ENCODE data around the gene TTLL13. TPM values are rescaled to one million over a fixed set of nuclear protein-coding genes. Genes with fewer than 3 reads are reported as not detected.

Gene TTLL13, protein sequence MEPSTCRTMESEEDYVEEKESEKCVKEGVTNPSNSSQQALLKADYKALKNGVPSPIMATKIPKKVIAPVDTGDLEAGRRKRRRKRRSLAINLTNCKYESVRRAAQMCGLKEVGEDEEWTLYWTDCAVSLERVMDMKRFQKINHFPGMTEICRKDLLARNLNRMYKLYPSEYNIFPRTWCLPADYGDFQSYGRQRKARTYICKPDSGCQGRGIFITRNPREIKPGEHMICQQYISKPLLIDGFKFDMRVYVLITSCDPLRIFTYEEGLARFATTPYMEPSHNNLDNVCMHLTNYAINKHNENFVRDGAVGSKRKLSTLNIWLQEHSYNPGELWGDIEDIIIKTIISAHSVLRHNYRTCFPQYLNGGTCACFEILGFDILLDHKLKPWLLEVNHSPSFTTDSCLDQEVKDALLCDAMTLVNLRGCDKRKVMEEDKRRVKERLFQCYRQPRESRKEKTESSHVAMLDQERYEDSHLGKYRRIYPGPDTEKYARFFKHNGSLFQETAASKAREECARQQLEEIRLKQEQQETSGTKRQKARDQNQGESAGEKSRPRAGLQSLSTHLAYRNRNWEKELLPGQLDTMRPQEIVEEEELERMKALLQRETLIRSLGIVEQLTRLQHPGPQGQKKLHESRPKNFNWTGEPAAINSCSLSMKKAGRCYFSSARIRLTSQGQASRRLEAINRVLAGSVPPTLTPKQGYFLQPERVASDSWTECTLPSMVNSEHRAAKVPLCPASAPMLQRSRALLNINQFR
- under 0.01 and 0.32 TPM in 2 replicates for total RNA-seq

DNA sequence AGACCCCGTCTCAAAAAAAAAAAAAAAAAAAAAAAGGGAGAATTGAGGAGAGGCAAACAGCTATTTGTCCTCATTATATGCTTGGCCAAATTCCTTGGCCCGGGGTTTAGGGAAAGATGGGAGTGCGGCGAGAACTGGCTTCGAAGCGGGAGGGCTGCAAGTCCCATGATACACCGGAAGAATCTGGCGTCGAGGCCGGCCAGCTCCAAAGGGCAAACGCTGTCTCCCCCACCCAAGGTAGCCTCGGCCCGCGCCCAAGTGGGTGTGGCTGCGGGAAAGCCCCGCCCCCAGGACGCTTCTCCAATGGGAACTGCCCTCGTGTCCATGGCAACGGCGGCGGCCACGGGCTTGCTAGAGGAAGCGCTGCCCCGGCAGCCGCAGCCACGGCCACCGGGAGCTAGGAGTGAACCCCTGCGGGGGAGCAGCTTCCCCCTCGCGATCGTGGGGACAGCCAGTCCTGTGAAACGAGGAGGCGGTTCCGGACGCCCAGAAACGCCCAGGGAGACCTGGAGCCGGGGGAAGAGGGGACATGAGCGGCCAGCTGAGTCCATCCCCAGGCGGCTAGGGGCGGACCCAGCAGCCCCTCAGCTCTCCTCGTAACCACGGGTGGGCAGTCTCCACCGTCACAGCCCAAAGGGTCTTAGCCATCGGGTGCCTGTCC lies at the start of gene TTLL13:
TSS of gene TTLL13 (plus strand) at position 354 of the 661 bp plus-strand sequence. CDS start 1,075 bp downstream, outside the sequence.
- TF ChIP-seq, protein P1, sequence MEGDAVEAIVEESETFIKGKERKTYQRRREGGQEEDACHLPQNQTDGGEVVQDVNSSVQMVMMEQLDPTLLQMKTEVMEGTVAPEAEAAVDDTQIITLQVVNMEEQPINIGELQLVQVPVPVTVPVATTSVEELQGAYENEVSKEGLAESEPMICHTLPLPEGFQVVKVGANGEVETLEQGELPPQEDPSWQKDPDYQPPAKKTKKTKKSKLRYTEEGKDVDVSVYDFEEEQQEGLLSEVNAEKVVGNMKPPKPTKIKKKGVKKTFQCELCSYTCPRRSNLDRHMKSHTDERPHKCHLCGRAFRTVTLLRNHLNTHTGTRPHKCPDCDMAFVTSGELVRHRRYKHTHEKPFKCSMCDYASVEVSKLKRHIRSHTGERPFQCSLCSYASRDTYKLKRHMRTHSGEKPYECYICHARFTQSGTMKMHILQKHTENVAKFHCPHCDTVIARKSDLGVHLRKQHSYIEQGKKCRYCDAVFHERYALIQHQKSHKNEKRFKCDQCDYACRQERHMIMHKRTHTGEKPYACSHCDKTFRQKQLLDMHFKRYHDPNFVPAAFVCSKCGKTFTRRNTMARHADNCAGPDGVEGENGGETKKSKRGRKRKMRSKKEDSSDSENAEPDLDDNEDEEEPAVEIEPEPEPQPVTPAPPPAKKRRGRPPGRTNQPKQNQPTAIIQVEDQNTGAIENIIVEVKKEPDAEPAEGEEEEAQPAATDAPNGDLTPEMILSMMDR (IDR thresholded peaks at IDR 0.05; ENCODE audit: insufficient read depth, low read depth, low read length) = no peak
- DNase-seq (ENCODE audit: low read depth) = peak; percentile 86
- peak within 1 kb of the TSS; percentile 77 for H3K4me3 ChIP-seq (ENCODE audit: low read depth, low read length)

DNA sequence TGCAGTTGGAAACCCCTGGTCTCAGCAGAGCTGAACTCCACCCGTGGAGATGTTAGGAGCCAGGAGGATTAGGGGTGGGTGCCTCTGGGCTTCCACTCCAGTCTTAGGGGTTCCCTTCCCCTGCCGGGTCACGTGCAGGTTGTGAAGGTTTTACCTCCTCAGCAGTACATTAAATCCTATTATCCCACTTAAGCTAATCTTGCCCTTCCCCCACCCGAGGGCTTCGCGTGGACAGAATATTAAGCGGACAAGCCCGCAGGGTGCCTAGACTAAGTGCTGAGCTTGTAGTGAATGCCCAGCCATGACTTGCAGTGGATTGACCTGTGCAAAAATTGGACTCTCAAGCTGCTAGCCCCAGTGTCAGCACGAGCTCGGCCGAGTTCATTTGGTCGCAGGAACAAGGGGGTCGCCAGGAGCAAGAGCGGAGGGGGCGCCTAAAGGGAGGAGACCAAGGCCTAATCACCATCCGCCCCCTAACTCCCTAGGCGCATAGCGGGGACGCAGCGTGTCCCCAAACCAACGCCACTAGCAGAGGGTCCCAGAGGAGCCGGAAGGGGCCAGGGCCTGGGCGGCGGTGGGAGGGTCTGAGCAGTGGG lies 48.7 kb upstream of the TTLL13 start:
- TF ChIP-seq, protein P1 (IDR thresholded peaks at IDR 0.05; ENCODE audit: insufficient read depth, low read depth, low read length) = no peak
- H3K4me3 ChIP-seq (ENCODE audit: low read depth, low read length) = peak overlapping the region; percentile 79
- no peak for DNase-seq (ENCODE audit: low read depth)

DNA sequence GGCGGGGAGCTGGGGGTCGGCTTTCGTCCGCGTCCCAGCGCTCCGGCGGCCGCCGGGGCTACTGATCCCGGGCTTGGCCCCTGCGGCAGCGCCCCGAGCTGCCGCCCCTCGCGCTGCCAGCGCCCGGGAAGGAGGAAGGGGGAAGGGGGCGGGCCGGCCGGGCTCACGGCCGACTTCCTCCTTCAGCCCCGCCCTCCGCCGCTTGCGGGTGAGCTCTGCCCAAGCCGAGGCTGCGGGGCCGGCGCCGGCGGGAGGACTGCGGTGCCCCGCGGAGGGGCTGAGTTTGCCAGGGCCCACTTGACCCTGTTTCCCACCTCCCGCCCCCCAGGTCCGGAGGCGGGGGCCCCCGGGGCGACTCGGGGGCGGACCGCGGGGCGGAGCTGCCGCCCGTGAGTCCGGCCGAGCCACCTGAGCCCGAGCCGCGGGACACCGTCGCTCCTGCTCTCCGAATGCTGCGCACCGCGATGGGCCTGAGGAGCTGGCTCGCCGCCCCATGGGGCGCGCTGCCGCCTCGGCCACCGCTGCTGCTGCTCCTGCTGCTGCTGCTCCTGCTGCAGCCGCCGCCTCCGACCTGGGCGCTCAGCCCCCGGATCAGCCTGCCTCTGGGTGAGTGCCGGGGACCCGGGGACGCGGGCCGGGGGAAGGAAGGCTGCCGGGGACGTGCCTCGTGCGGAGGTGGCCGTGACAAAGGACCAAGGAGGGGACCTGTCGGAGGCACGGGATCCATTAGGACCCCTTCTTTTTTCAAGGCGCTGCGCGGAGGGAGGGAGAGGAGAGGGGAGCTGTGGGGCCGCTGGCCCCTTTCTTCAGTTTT lies 48.0 kb upstream of the TTLL13 start, which contains the start of gene SEMA4B:
TSS of gene SEMA4B (plus strand) at position 201 of the 814 bp plus-strand sequence. CDS start at position 450, 249 bp downstream.
- DNase-seq (ENCODE audit: low read depth) = peak; percentile 54
- H3K4me3 ChIP-seq (ENCODE audit: low read depth, low read length) = peak within 1 kb of the TSS; percentile 79
- TF ChIP-seq, protein P1 (IDR thresholded peaks at IDR 0.05; ENCODE audit: insufficient read depth, low read depth, low read length) = no peak

DNA sequence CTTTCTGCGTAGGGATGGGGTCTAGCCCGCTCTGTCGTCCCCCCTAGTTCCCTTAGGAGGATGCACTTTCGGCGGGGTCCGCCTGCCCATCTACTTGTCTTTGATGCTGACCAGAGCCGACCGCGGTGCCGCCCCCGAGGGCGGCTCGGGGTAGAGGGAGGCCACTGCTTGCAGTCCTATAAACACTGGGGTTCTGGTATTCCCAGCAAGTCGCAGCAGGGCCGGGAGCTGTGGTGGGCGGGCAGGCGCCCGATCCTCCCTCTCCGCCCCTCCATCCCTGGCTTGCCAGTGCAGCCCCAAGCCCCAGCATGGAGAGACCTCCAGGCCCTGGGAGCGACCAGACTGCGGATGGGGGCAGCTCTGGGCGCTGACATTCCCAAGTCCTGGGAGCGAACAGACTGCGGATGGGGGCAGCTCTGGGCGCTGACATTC lies 47.4 kb upstream of the TTLL13 start:
- DNase-seq (ENCODE audit: low read depth) = peak; percentile 51
- H3K4me3 ChIP-seq (ENCODE audit: low read depth, low read length) = peak overlapping the region; percentile 79
- TF ChIP-seq, protein P1 (IDR thresholded peaks at IDR 0.05; ENCODE audit: insufficient read depth, low read depth, low read length) = no peak

DNA sequence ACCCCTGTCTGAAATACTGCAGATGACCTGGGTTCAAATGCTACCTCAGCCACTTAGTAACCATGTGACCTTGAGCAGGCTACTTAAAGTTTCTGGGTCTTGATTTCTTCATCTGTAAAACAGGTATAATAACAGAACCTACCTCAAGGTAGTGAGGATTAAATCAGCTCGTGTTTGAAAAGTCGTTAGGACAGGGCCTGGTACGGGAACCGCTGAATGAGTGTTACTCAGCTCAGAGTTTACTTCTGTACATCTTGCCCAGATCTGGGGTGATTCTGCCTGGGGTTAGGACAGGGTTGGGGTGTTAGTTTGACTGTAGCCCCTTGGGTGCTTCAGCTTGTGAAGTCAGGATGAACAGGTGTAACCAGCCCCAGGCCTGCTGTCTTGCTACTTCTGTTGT lies 46.4 kb upstream of the TTLL13 start:
- no peak overlapping the region for H3K4me3 ChIP-seq (ENCODE audit: low read depth, low read length)
- DNase-seq (ENCODE audit: low read depth) = no peak
- TF ChIP-seq, protein P1 (IDR thresholded peaks at IDR 0.05; ENCODE audit: insufficient read depth, low read depth, low read length) = no peak

All from fibroblast of villous mesenchyme (primary cell).